Ovary (tissue), 9 donors: ENCODE measurements around the gene HVCN1. TPM values are rescaled to one million over a fixed set of nuclear protein-coding genes. Genes with fewer than 3 reads are reported as not detected.

ENCODE experiments used
- DNase-seq, 5 donors: peaks; one replicate each; pipeline ENCODE4 v3.0.0-alpha.2; 2019 to 2020
- H3K27ac ChIP-seq, 2 donors: fragments of 200-600 bp; one replicate each; pipeline versions ENCODE4 v1.5.1 to v1.8.0; 2019 to 2022
- H3K27me3 ChIP-seq: fragments of 200-600 bp; one replicate; pipeline ENCODE4 v1.8.0; 2022
- H3K36me3 ChIP-seq: fragments of 200-600 bp; sonication (generic); one replicate; pipeline ENCODE4 v1.5.1; 2019
- H3K4me1 ChIP-seq: one replicate; pipeline ENCODE4 v1.8.1; 2013; ENCODE audit warnings: mild to moderate bottlenecking, moderate library complexity; ENCODE audit not compliant: insufficient read depth
- H3K4me3 ChIP-seq: fragments of 200-600 bp; sonication (generic); one replicate; pipeline ENCODE4 v1.5.1; 2017
- H3K9me3 ChIP-seq, 2 donors: fragments of 200-600 bp in 1 of 2; sonication (generic) in 1 of 2; one replicate each; pipeline versions ENCODE4 v1.5.1 to v1.8.1; 2013 to 2019; ENCODE audit warnings: mild to moderate bottlenecking in 1 of 2, moderate library complexity in 1 of 2
- EP300 ChIP-seq: sonication (generic); formaldehyde crosslinking; IDR thresholded peaks from one replicate; pipeline ENCODE4 v1.6.1; 2017; ENCODE audit warnings: antibody characterized with exemption
- POLR2A ChIP-seq: fragments of 450-650 bp; IDR thresholded peaks from one replicate; pipeline ENCODE4 v1.6.1; 2017; ENCODE audit warnings: antibody characterized with exemption, mild to moderate bottlenecking, moderate library complexity
- WGBS, 3 donors: extraction: QIAGEN DNeasy Blood & Tissue Kit in 1 of 3; methylation state at CpG; one replicate each; pipeline versions ENCODE4 v1.1.5 to v1.1.7; 2013 to 2017; 5-methylcytosine and 5-hydroxymethylcytosine counted together
- intact Hi-C, 4 donors: fragments of 100-400 bp; cut with DNase I; formaldehyde crosslinking; loops; one replicate each; pipeline versions ENCODE4 v1.11.0 to v1.15.1; 2022 to 2023
- polyA plus RNA-seq, 2 donors: library from polyadenylated mRNA; stranded (reverse); fragments of 200-250 nt in 1 of 2; fragments of 350-450 nt in 1 of 2; fragmentation: Illumina TruSeq in 1 of 2; extraction: RNeasy Lipid Tissue Mini Kit (QIAGEN cat#74804) in 1 of 2; gene quantifications; one replicate each; pipeline ENCODE4 v1.2.3, GENCODE V29; 2013 to 2014
- total RNA-seq, 7 donors: library from RNA; depleted of rRNA in 2 of 7; stranded (reverse); fragments of >200 nt in 2 of 7; fragmentation: NEBNext Ultra II Directional in 3 of 7; extraction: Animal tissue kit (Norgen Biotek cat#: 25700) in 3 of 7; gene quantifications; one replicate each; pipeline versions ENCODE4 v1.1.0 to v1.2.4, GENCODE V29; 2016 to 2023
- TF ChIP-seq, protein P1 (sequence below), 3 donors: fragments of 450-650 bp in 2 of 3; fragments of 200-600 bp in 1 of 3; IDR thresholded peaks; one replicate each; pipeline versions ENCODE4 v1.5.1 to v1.8.0; 2016 to 2022; ENCODE audit warnings: antibody characterized with exemption in 3 of 3, mild to moderate bottlenecking in 1 of 3
- donor health status: DM: no; HTN: no; CAD: no; lungs with moderate emphysema.
- donor health status: DM: no; HTN: no; CAD: no.
- donor health status: Bipolar disorder and iron deficiency.
- donor health status: DM: yes; HTN: yes; CAD: no.
- donor health status: DM: no; HTN: no; CAD: no.
- donor health status: DM: yes; HTN: yes; CAD: no.

The HVCN1 gene
- total and polyA plus RNA-seq, 9 donors = 6.4 to 19.4 (median 11.3) TPM

DNA sequence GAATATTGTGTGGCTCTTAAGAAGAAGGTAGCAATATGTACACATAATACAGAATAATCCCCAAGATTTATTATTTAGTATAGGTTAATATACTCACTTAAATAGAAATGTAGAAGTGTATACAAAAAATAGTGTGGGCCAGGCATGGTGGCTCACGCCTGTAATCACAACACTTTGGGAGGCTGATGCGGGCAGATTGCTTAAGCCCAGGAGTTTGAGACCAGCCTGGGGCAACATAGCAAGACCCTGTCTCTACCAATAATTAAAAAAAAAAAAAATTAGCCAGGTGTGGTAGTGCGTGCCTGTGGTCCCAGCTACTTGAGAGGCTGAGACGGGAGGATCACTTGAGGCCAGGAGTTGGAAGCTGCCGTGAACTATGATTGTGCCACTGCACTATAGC is 15.3 kb upstream of the HVCN1 start:
- Histone ChIP-seq H3K27me3 (no peaks in the 10 kb centered on the region), H3K36me3 (no peaks in the 10 kb centered on the region), H3K4me1 (peaks cover under 1% of the 10 kb centered on the region), H3K27ac (no peak overlapping the region), H3K4me3 (no peak overlapping the region), H3K9me3 (no peaks in the 10 kb centered on the region)
- DNase-seq = no peak
- TF ChIP-seq, protein P1, sequence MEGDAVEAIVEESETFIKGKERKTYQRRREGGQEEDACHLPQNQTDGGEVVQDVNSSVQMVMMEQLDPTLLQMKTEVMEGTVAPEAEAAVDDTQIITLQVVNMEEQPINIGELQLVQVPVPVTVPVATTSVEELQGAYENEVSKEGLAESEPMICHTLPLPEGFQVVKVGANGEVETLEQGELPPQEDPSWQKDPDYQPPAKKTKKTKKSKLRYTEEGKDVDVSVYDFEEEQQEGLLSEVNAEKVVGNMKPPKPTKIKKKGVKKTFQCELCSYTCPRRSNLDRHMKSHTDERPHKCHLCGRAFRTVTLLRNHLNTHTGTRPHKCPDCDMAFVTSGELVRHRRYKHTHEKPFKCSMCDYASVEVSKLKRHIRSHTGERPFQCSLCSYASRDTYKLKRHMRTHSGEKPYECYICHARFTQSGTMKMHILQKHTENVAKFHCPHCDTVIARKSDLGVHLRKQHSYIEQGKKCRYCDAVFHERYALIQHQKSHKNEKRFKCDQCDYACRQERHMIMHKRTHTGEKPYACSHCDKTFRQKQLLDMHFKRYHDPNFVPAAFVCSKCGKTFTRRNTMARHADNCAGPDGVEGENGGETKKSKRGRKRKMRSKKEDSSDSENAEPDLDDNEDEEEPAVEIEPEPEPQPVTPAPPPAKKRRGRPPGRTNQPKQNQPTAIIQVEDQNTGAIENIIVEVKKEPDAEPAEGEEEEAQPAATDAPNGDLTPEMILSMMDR (IDR thresholded peaks at IDR 0.05) = no peak
- TF ChIP-seq POLR2A (no peak), EP300 (no peak)
- intact Hi-C loops = no loop called here
- 89 to 95% (median 92%) methylated on average over 5 of the region's 5 CpGs for WGBS, 3 donors

DNA sequence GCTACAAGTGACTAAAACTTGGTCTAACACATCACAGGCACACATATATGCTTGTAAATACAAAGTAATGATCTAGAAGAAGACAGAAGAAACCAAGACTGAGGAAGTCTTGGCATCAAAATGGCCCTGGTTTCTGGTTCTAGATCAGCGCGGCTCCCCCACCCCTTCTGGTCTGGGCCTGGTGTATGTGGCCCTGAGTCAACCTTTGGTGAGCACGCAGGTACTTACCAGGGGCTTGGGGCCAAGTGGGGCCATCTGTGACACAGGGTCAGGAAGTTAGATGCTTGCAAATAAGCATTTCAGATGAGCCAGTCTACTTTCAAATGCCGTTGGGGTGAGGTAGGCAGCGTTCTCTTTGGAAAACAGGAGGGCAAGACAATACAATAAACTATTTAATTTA is 13.2 kb upstream of the HVCN1 start:
- TF ChIP-seq EP300 (no peak), POLR2A (no peak)
- TF ChIP-seq, protein P1 (IDR thresholded peaks at IDR 0.05) = no peak
- DNase-seq = no peak
- Histone ChIP-seq H3K4me3 (no peak overlapping the region), H3K9me3 (no peaks in the 10 kb centered on the region), H3K27ac (no peak overlapping the region), H3K27me3 (no peaks in the 10 kb centered on the region), H3K36me3 (no peaks in the 10 kb centered on the region), H3K4me1 (peaks cover 5% of the 10 kb centered on the region)
- WGBS, 3 donors = 85 to 94% (median 88%) methylated on average over 5 of the region's 5 CpGs
- intact Hi-C loops = no loop called here

DNA sequence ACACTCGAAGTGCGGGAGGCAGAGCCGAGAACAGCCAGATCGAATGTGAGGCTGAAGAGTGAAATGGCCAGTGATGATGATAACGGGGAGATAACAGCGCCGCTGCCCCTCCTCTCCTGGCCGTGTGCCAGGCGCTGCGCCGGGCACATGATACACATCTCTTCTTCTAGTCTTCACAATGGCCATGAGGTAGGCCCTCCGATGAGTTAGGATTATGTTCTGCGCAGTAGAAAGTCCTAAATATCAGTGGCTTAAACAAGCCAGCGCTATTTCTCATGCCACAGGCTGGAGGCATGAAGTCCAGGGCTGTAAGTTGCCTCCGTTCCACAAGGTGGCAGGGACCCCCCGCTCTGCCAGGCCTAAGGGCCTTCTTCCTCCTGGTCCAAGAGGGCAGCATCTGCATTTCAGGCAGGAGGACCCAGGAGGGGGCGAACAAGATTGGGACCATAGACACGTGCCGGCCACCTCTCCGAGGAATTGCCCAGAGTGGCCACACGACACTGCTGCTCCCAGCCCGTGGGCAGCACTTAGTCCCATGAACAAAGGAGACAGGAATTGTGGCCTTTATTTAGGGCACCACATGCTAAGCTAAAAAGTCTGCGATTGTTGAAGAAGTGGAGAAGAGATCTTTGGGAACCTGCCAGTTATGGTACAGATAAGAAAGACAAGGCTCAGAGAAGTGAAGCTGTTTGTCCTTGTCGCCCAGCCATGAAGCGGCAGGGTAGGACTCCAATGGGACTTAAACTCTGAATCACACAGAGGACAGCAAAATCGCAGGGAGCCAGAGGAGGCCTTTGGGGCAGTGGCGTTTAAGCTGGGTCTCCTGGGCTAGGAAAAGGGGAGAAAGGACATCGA is 10.9 kb upstream of the HVCN1 start:
- no peaks in the 10 kb centered on the region for H3K27me3 ChIP-seq
- WGBS, 3 donors = 78 to 86% (median 80%) methylated on average over 28 of the region's 28 CpGs
- H3K4me3 ChIP-seq = no peak overlapping the region
- H3K27ac ChIP-seq = no peak overlapping the region
- intact Hi-C loops = loop anchor here in 1 of 4 donors (10.0 kb wide), 1 partner anchor 245 kb away; the partner anchor contains the start of gene ARPC3
- no peaks in the 10 kb centered on the region for H3K9me3 ChIP-seq
- no peaks in the 10 kb centered on the region for H3K36me3 ChIP-seq
- no peak for DNase-seq
- peaks cover 5% of the 10 kb centered on the region for H3K4me1 ChIP-seq
- TF ChIP-seq, protein P1 (IDR thresholded peaks at IDR 0.05) = no peak
- TF ChIP-seq EP300 (no peak), POLR2A (no peak)

DNA sequence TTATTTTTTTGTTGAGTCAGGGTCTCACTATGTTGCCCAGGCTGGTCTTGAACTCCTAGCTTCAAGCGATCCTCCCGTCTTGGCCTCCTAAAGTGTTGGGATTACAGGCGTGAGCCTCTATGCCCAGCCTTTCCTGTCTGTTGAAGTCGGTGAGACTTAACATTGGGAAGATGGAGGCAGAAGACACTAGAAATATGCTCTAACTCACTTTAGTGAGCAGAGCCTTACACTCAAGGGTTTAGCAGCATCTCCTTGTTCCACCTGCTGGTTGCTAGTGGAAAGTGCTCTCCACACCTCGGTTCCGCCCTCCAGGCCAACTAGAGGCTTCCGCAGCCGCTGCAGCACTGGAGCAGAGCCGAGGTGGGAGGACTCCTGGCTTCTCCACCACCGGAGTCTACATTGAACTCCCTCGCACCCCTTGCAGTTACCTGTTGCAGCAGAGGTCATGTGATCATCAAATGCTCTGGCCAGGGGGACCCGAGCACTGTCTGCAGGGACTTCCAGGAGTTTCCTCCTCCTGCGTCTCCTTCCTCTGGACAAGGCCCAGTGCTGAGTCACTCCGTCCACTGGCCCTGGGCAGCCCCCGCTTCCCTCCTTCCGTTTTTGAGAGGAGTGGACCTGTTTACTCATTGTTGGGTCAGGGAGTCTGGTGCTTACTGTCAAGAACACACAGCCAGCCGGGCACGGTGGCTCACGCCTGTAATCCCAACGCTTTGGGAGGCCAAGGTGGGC is 9.4 kb upstream of the HVCN1 start:
- 15 to 17% (median 16%) methylated on average over 20 of the region's 20 CpGs for WGBS, 3 donors
- intact Hi-C loops = loop anchor here in 1 of 4 donors (10.0 kb wide), 1 partner anchor 244 kb away; the partner anchor contains the start of gene ARPC3
- no peaks in the 10 kb centered on the region for H3K36me3 ChIP-seq
- peaks cover 5% of the 10 kb centered on the region for H3K4me1 ChIP-seq
- H3K4me3 ChIP-seq = peak overlapping the region; percentile 19
- no peaks in the 10 kb centered on the region for H3K27me3 ChIP-seq
- H3K27ac ChIP-seq = no peak overlapping the region
- DNase-seq = peak; percentile 75 to 84 (median 79)
- no peaks in the 10 kb centered on the region for H3K9me3 ChIP-seq
- no peak for TF ChIP-seq EP300
- TF ChIP-seq, protein P1 (IDR thresholded peaks at IDR 0.05) = peak; percentile 28 to 72 (median 61)
- no peak for TF ChIP-seq POLR2A
